Activated CD8-positive, alpha-beta memory T cell treated with anti-CD3 and anti-CD28 coated beads, Interleukin-2, amount 50 U/mL, for 1 hour (primary cell): ENCODE results near the gene MEGF9.

Experiments
- DNase-seq: peaks from one replicate; pipeline ENCODE4 v3.0.0-alpha.2; 2020; ENCODE audit errors: extremely low read depth

Gene MEGF9

GRCh38 chr9:120705174-120705573, 9.1 kb downstream of the MEGF9 start:
- DNase-seq: no peak

GRCh38 chr9:120702075-120702474, 12.2 kb downstream of the MEGF9 start:
- no peak for DNase-seq

GRCh38 chr9:120701248-120701647, 13.0 kb downstream of the MEGF9 start:
- DNase-seq: no peak

- DNase-seq: no peak
Observed at GRCh38 chr9:120698766-120699165, 15.5 kb downstream of the MEGF9 start.

GRCh38 chr9:120697448-120697847, 16.8 kb downstream of the MEGF9 start:
- no peak for DNase-seq

GRCh38 chr9:120696551-120697230, 17.6 kb downstream of the MEGF9 start:
- no peak for DNase-seq

- DNase-seq: no peak
Observed at GRCh38 chr9:120694559-120694958, 19.7 kb downstream of the MEGF9 start.

GRCh38 chr9:120693700-120694008, 20.6 kb downstream of the MEGF9 start:
- no peak for DNase-seq

GRCh38 chr9:120692901-120693699, 21.2 kb downstream of the MEGF9 start:
- no peak for DNase-seq

- no peak for DNase-seq
Observed at GRCh38 chr9:120690372-120690771, 23.9 kb downstream of the MEGF9 start.

- no peak for DNase-seq
Observed at GRCh38 chr9:120689860-120690259, 24.4 kb downstream of the MEGF9 start.

GRCh38 chr9:120688758-120689157, 25.5 kb downstream of the MEGF9 start:
- no peak for DNase-seq

- DNase-seq: no peak
Observed at GRCh38 chr9:120683150-120683549, 31.1 kb downstream of the MEGF9 start.

GRCh38 chr9:120681121-120681520, 33.1 kb downstream of the MEGF9 start:
- no peak for DNase-seq

- no peak for DNase-seq
Observed at GRCh38 chr9:120680579-120680978, 33.7 kb downstream of the MEGF9 start.

GRCh38 chr9:120680161-120680560, 34.1 kb downstream of the MEGF9 start:
- no peak for DNase-seq

GRCh38 chr9:120677965-120678364, 36.3 kb downstream of the MEGF9 start:
- no peak for DNase-seq

- no peak for DNase-seq
Observed at GRCh38 chr9:120676767-120677402, 37.4 kb downstream of the MEGF9 start.

GRCh38 chr9:120668399-120668798, 45.9 kb downstream of the MEGF9 start:
- no peak for DNase-seq

GRCh38 chr9:120663950-120664349, 50.3 kb downstream of the MEGF9 start:
- DNase-seq: no peak

- no peak for DNase-seq
Observed at GRCh38 chr9:120663380-120663779, 50.9 kb downstream of the MEGF9 start.

GRCh38 chr9:120662513-120662912, 51.8 kb downstream of the MEGF9 start:
- DNase-seq: no peak

- no peak for DNase-seq
Observed at GRCh38 chr9:120659676-120660075, 54.6 kb downstream of the MEGF9 start.
